RWPE2 (cell line): ENCODE results near the gene HSD17B10.
A peak's percentile ranks its signal among the peaks of the same experiment; 100 is the strongest.
"Not testable (repeated sequence)": the region's sequence is repeated elsewhere in the genome, so short reads cannot be mapped to it uniquely, and the experiment has no call there.

Experiments used
- ATAC-seq: fragments of 200-7000 bp; cut with Tn5 transposase; 3 replicates; pipeline ENCODE4 v1.9.1; 2021; ENCODE audit warnings: low read depth
- DNase-seq: peaks from one replicate; pipeline ENCODE4 v3.0.0-alpha.2; 2020; ENCODE audit warnings: low spot score
- H3K27ac ChIP-seq: fragments of 450-650 bp; 2 replicates; pipeline ENCODE4 v1.5.1; 2017; ENCODE audit warnings: mild to moderate bottlenecking; ENCODE audit not compliant: poor library complexity, severe bottlenecking
- H3K27me3 ChIP-seq: fragments of 250-450 bp; sonication (Bioruptor Pico); 2 replicates; pipeline ENCODE4 v1.5.1; 2021; ENCODE audit warnings: mild to moderate bottlenecking, moderate library complexity; ENCODE audit not compliant: insufficient read depth, poor library complexity, severe bottlenecking
- H3K36me3 ChIP-seq: fragments of 250-450 bp; sonication (Bioruptor Pico); 2 replicates; pipeline ENCODE4 v1.5.1; 2020; ENCODE audit warnings: low read depth, mild to moderate bottlenecking, moderate library complexity
- H3K4me1 ChIP-seq: fragments of 250-450 bp; sonication (Bioruptor Pico); 2 replicates; pipeline ENCODE4 v1.5.1; 2021; ENCODE audit warnings: mild to moderate bottlenecking, moderate library complexity; ENCODE audit not compliant: insufficient read depth, poor library complexity, severe bottlenecking
- H3K4me3 ChIP-seq: fragments of 250-450 bp; sonication (Bioruptor Pico); 2 replicates; pipeline ENCODE4 v1.5.1; 2021; ENCODE audit warnings: mild to moderate bottlenecking, moderate library complexity; ENCODE audit not compliant: severe bottlenecking
- H3K9me3 ChIP-seq: fragments of 250-450 bp; sonication (Bioruptor Pico); 2 replicates; pipeline ENCODE4 v1.5.1; 2021; ENCODE audit warnings: mild to moderate bottlenecking, moderate library complexity; ENCODE audit not compliant: severe bottlenecking
- TF ChIP-seq, protein P1 (sequence below): fragments of 450-650 bp; IDR thresholded peaks from one replicate; pipeline ENCODE4 v1.5.1; 2017; ENCODE audit warnings: mild to moderate bottlenecking, moderate library complexity; ENCODE audit not compliant: poor library complexity, severe bottlenecking

HSD17B10 gene

DNA sequence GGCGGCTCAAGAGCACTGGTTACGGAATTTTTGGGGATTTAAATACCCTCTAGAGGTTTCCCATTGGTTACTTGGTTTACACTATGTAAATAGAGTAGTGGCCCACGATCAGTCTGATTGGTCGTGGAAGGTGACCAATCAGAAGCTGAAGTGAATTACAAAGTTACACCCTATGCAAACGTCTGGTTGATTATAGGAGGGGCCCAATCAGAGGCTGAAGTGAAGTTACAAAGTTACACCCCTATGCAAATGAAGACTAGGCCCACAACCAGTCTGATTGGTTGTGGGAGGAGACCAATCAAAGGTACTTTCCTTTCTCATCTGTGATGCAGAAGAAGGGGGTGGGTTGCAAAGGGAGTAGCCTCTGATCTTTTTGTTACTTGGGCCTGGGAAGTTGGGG, 45.1 kb upstream of the HSD17B10 start:
- Histone ChIP-seq H3K4me1 (no peaks in the 10 kb centered on the region), H3K27me3 (no peaks in the 10 kb centered on the region), H3K9me3 (no peaks in the 10 kb centered on the region), H3K4me3 (no peak overlapping the region), H3K27ac (no peak overlapping the region), H3K36me3 (no peaks in the 10 kb centered on the region)
- no peak for DNase-seq
- TF ChIP-seq, protein P1, sequence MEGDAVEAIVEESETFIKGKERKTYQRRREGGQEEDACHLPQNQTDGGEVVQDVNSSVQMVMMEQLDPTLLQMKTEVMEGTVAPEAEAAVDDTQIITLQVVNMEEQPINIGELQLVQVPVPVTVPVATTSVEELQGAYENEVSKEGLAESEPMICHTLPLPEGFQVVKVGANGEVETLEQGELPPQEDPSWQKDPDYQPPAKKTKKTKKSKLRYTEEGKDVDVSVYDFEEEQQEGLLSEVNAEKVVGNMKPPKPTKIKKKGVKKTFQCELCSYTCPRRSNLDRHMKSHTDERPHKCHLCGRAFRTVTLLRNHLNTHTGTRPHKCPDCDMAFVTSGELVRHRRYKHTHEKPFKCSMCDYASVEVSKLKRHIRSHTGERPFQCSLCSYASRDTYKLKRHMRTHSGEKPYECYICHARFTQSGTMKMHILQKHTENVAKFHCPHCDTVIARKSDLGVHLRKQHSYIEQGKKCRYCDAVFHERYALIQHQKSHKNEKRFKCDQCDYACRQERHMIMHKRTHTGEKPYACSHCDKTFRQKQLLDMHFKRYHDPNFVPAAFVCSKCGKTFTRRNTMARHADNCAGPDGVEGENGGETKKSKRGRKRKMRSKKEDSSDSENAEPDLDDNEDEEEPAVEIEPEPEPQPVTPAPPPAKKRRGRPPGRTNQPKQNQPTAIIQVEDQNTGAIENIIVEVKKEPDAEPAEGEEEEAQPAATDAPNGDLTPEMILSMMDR, result no peak
- ATAC-seq, result no peak

DNA sequence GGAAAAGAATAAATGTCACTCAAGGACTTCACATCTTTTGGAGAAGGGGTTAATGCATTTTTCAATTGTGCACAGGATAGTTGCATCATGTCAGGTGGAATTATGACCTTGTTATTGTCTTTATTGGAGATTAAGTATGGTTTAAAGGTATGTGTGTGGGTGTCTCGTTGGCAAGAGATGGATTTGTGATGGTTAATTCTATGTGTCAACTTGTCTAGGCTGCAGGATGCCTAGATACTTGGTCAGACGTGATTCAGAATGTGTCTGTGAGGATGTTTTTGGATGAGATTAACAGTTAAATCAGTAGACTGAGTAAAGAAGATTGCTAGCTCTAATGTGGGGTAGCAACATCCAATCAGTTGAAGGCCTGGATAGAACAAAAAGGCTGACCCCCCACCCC, 42.2 kb upstream of the HSD17B10 start:
- peak; percentile 77 for ATAC-seq
- TF ChIP-seq, protein P1, result no peak
- H3K27me3 ChIP-seq, result no peaks in the 10 kb centered on the region
- H3K9me3 ChIP-seq, result no peaks in the 10 kb centered on the region
- no peaks in the 10 kb centered on the region for H3K4me1 ChIP-seq
- H3K36me3 ChIP-seq, result no peaks in the 10 kb centered on the region
- no peak overlapping the region for H3K4me3 ChIP-seq
- DNase-seq, result no peak
- peak overlapping the region; percentile 40 for H3K27ac ChIP-seq

DNA sequence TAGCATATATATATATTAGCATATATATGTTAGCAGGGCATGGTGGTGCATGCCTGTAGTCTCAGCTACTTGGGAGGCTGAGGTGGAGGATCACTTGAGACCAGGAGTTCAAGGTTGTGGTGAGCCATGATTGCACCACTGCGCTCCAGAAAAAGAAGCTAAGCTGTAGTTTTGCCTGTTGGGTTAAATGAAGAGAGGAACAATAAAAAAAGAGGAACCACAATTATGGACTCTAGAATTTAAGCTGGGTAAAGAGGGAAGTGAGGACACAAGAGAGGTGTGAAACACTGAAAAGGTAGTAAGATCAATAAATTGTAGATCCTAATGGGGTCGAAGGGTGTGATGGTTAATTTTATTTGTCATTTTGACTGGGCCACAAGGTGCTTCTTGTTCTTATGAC, 40.5 kb upstream of the HSD17B10 start:
- H3K27ac ChIP-seq, result no peak overlapping the region
- H3K9me3 ChIP-seq, result no peaks in the 10 kb centered on the region
- DNase-seq, result no peak
- H3K4me1 ChIP-seq, result no peaks in the 10 kb centered on the region
- ATAC-seq, result no peak
- H3K36me3 ChIP-seq, result no peaks in the 10 kb centered on the region
- TF ChIP-seq, protein P1, result no peak
- H3K4me3 ChIP-seq, result no peak overlapping the region
- H3K27me3 ChIP-seq, result no peaks in the 10 kb centered on the region

DNA sequence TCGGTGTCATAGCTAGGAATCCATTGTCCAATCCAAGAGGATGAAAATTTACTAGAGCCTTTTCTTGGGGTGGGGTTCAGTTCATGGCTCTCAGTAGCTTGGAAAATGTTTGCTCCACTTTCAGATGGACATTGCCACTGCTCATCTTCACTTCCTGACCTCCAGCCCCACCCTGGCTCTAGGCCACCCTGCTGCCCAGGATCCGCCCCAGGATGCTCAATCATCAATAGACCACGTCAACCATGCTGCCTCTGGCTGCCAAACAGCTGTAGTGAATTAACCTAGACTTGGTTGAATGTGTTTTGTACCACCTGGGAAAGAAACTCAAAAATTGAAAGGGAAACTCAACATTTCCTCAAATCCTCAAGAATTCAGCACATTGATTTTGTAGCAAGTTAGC, 37.2 kb upstream of the HSD17B10 start:
- TF ChIP-seq, protein P1, result no peak
- H3K27me3 ChIP-seq, result no peaks in the 10 kb centered on the region
- ATAC-seq, result no peak
- no peaks in the 10 kb centered on the region for H3K4me1 ChIP-seq
- H3K9me3 ChIP-seq, result no peaks in the 10 kb centered on the region
- DNase-seq, result no peak
- no peak overlapping the region for H3K4me3 ChIP-seq
- H3K27ac ChIP-seq, result no peak overlapping the region
- H3K36me3 ChIP-seq, result no peaks in the 10 kb centered on the region

DNA sequence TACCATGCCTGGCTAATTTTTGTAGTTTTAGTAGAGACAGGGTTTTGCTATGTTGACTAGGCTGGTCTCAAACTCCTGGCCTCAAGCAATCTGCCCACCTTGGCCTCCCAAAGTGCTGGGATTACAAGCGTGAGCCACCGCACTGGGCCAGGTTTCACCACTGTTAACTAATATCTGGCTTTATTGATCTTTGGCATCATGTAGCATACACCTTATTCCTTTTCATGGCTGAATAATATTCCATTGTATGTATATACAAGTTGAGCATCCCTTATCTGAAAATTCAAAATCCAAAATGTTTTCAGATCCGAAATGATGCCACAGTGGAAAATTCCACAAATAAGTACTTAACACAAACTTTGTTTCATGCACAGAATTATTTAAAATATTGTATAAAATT, 34.5 kb upstream of the HSD17B10 start:
- not testable (repeated sequence) for H3K4me3 ChIP-seq, H3K36me3 ChIP-seq, DNase-seq, H3K27me3 ChIP-seq, H3K4me1 ChIP-seq, H3K27ac ChIP-seq, H3K9me3 ChIP-seq, ATAC-seq
